ENCODE measurements around the gene PHYH. TPM values are rescaled to one million over a fixed set of nuclear protein-coding genes. Genes with fewer than 3 reads are reported as not detected.
A peak's percentile ranks its signal among the peaks of the same experiment; 100 is the strongest.

Gene PHYH
- total RNA-seq, 1 experiment from 2014 or later: 22.5 TPM

DNA sequence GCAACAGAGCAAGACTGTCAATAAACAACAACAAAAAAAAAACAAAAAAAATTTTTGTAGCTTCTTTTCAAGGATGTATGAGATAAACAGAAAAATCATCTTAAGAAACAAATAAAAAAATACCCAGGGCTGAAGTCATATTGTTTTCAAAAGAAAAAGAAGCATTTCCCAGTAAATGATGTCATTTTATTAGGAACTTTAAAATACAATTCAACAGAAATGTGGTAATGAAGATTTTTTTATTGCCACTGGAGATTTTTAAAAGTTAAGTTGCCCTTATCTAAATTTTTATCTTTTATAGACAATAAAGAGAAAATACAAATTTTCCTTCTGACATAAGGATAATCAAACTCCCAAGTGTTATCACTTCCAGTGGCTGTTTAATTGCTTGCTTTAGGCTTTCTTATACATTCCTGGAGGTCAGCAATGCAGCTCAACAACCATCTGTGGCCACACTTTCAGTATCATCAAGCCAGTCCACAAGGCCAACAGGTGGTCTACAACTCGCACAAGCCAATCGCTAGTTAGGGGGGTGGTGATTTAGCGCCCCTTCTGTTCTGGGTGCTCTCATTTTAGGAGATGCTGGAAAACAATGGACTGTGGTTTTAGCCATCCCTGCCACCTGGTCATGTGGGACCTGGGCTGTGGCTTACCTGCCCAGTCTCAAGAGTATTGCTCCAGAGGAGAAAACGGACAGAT, 37.4 kb upstream of the PHYH start (continued):
- TF ChIP-seq, protein P1, sequence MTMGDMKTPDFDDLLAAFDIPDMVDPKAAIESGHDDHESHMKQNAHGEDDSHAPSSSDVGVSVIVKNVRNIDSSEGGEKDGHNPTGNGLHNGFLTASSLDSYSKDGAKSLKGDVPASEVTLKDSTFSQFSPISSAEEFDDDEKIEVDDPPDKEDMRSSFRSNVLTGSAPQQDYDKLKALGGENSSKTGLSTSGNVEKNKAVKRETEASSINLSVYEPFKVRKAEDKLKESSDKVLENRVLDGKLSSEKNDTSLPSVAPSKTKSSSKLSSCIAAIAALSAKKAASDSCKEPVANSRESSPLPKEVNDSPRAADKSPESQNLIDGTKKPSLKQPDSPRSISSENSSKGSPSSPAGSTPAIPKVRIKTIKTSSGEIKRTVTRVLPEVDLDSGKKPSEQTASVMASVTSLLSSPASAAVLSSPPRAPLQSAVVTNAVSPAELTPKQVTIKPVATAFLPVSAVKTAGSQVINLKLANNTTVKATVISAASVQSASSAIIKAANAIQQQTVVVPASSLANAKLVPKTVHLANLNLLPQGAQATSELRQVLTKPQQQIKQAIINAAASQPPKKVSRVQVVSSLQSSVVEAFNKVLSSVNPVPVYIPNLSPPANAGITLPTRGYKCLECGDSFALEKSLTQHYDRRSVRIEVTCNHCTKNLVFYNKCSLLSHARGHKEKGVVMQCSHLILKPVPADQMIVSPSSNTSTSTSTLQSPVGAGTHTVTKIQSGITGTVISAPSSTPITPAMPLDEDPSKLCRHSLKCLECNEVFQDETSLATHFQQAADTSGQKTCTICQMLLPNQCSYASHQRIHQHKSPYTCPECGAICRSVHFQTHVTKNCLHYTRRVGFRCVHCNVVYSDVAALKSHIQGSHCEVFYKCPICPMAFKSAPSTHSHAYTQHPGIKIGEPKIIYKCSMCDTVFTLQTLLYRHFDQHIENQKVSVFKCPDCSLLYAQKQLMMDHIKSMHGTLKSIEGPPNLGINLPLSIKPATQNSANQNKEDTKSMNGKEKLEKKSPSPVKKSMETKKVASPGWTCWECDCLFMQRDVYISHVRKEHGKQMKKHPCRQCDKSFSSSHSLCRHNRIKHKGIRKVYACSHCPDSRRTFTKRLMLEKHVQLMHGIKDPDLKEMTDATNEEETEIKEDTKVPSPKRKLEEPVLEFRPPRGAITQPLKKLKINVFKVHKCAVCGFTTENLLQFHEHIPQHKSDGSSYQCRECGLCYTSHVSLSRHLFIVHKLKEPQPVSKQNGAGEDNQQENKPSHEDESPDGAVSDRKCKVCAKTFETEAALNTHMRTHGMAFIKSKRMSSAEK (CRISPR knock-in tag; IDR thresholded peaks at IDR 0.05; ENCODE audit: borderline replicate concordance): no peak
- no peak for TF ChIP-seq ATF1 (CRISPR knock-in tag; IDR thresholded peaks at IDR 0.05)
- no peak for TF ChIP-seq SOX15 (CRISPR knock-in tag; IDR thresholded peaks at IDR 0.05)
- no peak for TF ChIP-seq GTF2I (CRISPR knock-in tag; conservative IDR thresholded peaks at IDR 0.05)
- TF ChIP-seq, protein P2, sequence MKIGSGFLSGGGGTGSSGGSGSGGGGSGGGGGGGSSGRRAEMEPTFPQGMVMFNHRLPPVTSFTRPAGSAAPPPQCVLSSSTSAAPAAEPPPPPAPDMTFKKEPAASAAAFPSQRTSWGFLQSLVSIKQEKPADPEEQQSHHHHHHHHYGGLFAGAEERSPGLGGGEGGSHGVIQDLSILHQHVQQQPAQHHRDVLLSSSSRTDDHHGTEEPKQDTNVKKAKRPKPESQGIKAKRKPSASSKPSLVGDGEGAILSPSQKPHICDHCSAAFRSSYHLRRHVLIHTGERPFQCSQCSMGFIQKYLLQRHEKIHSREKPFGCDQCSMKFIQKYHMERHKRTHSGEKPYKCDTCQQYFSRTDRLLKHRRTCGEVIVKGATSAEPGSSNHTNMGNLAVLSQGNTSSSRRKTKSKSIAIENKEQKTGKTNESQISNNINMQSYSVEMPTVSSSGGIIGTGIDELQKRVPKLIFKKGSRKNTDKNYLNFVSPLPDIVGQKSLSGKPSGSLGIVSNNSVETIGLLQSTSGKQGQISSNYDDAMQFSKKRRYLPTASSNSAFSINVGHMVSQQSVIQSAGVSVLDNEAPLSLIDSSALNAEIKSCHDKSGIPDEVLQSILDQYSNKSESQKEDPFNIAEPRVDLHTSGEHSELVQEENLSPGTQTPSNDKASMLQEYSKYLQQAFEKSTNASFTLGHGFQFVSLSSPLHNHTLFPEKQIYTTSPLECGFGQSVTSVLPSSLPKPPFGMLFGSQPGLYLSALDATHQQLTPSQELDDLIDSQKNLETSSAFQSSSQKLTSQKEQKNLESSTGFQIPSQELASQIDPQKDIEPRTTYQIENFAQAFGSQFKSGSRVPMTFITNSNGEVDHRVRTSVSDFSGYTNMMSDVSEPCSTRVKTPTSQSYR (CRISPR knock-in tag; IDR thresholded peaks at IDR 0.05): no peak
- TF ChIP-seq NFE2L1 (CRISPR knock-in tag; IDR thresholded peaks at IDR 0.05): no peak

GRCh38 chr10:13335881-13336280, 36.0 kb upstream of the PHYH start:
- Mint-ChIP-seq H3K9me3 (no peaks in the 10 kb centered on the region), H3K4me3 (no peak overlapping the region), H3K27me3 (ENCODE audit: low read depth) (no peaks in the 10 kb centered on the region), H3K36me3 (peaks cover 91% of the 10 kb centered on the region), H3K4me1 (peaks cover 39% of the 10 kb centered on the region), H3K27ac (peak overlapping the region; percentile 70)
- ChIA-PET POLR2A (interaction anchor here (2.2 kb wide), 1 partner anchor 14 kb away, joined by 7 read pairs; no protein-coding TSS in a partner anchor), CTCF (interaction anchor here (1.6 kb wide), 1 partner anchor 17 kb away, joined by 4 read pairs; no protein-coding TSS in a partner anchor)
- ATAC-seq (no peak), DNase-seq (ENCODE audit: low spot score) (no peak)
- TF ChIP-seq, protein P2 (CRISPR knock-in tag; IDR thresholded peaks at IDR 0.05): no peak
- TF ChIP-seq OVOL2 (CRISPR knock-in tag; IDR thresholded peaks at IDR 0.05; ENCODE audit: borderline replicate concordance) (no peak), TEAD4 (CRISPR knock-in tag; IDR thresholded peaks at IDR 0.05) (no peak), SMAD4 (CRISPR knock-in tag; IDR thresholded peaks at IDR 0.05) (no peak), SMAD3 (CRISPR knock-in tag; IDR thresholded peaks at IDR 0.05; ENCODE audit: borderline replicate concordance) (no peak), EMX1 (CRISPR knock-in tag; IDR thresholded peaks at IDR 0.05) (no peak), SOX15 (CRISPR knock-in tag; IDR thresholded peaks at IDR 0.05) (no peak), PREB (CRISPR knock-in tag; IDR thresholded peaks at IDR 0.05; ENCODE audit: borderline replicate concordance) (no peak), ZNF263 (CRISPR knock-in tag; IDR thresholded peaks at IDR 0.05; ENCODE audit: low read depth) (no peak)
- TF ChIP-seq, protein P3, sequence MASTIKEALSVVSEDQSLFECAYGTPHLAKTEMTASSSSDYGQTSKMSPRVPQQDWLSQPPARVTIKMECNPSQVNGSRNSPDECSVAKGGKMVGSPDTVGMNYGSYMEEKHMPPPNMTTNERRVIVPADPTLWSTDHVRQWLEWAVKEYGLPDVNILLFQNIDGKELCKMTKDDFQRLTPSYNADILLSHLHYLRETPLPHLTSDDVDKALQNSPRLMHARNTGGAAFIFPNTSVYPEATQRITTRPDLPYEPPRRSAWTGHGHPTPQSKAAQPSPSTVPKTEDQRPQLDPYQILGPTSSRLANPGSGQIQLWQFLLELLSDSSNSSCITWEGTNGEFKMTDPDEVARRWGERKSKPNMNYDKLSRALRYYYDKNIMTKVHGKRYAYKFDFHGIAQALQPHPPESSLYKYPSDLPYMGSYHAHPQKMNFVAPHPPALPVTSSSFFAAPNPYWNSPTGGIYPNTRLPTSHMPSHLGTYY (CRISPR knock-in tag; IDR thresholded peaks at IDR 0.05): no peak
- TF ChIP-seq, protein P4, sequence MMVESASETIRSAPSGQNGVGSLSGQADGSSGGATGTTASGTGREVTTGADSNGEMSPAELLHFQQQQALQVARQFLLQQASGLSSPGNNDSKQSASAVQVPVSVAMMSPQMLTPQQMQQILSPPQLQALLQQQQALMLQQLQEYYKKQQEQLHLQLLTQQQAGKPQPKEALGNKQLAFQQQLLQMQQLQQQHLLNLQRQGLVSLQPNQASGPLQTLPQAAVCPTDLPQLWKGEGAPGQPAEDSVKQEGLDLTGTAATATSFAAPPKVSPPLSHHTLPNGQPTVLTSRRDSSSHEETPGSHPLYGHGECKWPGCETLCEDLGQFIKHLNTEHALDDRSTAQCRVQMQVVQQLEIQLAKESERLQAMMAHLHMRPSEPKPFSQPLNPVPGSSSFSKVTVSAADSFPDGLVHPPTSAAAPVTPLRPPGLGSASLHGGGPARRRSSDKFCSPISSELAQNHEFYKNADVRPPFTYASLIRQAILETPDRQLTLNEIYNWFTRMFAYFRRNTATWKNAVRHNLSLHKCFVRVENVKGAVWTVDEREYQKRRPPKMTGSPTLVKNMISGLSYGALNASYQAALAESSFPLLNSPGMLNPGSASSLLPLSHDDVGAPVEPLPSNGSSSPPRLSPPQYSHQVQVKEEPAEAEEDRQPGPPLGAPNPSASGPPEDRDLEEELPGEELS (CRISPR knock-in tag; IDR thresholded peaks at IDR 0.05): no peak
- TF ChIP-seq, protein P5, sequence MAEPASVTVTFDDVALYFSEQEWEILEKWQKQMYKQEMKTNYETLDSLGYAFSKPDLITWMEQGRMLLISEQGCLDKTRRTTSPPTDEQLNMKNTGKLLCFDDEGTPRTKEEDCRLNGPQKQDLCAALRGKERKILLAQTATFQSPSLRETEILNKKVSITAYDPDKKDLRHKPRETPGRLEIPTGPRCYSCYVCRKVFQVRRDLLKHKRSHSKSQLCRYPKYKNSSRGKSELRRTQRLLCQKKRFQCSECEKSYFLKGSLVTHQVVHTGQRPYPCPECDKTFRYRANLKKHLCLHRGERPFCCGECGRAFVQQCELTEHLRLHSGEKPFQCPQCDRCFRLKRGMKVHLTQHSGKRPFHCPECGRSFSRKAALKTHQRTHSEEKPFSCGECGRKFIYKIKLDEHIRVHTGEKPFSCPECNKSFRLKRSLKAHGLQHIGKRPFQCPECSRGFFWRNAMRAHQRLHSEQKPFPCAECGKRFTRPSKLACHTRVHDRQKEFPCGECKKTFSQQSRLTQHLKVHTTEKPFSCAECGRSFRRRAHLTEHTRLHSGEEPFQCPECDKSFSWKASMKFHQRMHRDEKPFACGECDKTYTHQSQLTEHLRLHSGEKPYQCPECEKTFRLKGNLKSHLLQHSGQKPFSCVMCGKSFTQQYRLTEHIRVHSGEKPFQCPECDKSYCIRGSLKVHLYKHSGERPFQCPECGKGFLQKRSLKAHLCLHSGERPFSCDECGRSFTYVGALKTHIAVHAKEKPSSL (CRISPR knock-in tag; conservative IDR thresholded peaks at IDR 0.05): no peak
- TF ChIP-seq, protein P6, sequence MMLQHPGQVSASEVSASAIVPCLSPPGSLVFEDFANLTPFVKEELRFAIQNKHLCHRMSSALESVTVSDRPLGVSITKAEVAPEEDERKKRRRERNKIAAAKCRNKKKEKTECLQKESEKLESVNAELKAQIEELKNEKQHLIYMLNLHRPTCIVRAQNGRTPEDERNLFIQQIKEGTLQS (CRISPR knock-in tag; conservative IDR thresholded peaks at IDR 0.05): no peak

All from WTC11 (cell line).